ENCODE results near the gene FOSL2.
"Not testable (repeated sequence)": the region's sequence is repeated elsewhere in the genome, so short reads cannot be mapped to it uniquely, and the experiment has no call there.

The FOSL2 gene

GRCh38 chr2:28366149-28366495 lies 26.5 kb upstream of the FOSL2 start:
- Histone ChIP-seq H3K4me3 (ENCODE audit: low read depth in 1 of 2, low read length in 2 of 2) (no peak overlapping the region), H3K4me1 (ENCODE audit: control insufficient read depth in 1 of 2, insufficient read depth in 2 of 2, low read length in 2 of 2) (no peaks in the 10 kb centered on the region), H3K9me3 (ENCODE audit: control insufficient read depth in 1 of 2, low read length in 2 of 2) (no peaks in the 10 kb centered on the region), H3K27ac (ENCODE audit: low read length) (peak overlapping the region; percentile 67), H3K27me3 (ENCODE audit: low read depth, low read length) (no peaks in the 10 kb centered on the region), H3K36me3 (ENCODE audit: control insufficient read depth in 1 of 2, insufficient read depth in 2 of 2, low read length in 2 of 2) (no peaks in the 10 kb centered on the region)

- peak overlapping the region; percentile 67 for H3K27ac ChIP-seq (ENCODE audit: low read length)
- H3K27me3 ChIP-seq (ENCODE audit: low read depth, low read length) = no peaks in the 10 kb centered on the region
- no peaks in the 10 kb centered on the region for H3K4me1 ChIP-seq (ENCODE audit: control insufficient read depth in 1 of 2, insufficient read depth in 2 of 2, low read length in 2 of 2)
- no peaks in the 10 kb centered on the region for H3K36me3 ChIP-seq (ENCODE audit: control insufficient read depth in 1 of 2, insufficient read depth in 2 of 2, low read length in 2 of 2)
- no peak overlapping the region for H3K4me3 ChIP-seq (ENCODE audit: low read depth in 1 of 2, low read length in 2 of 2)
- H3K9me3 ChIP-seq (ENCODE audit: control insufficient read depth in 1 of 2, low read length in 2 of 2) = no peaks in the 10 kb centered on the region
These were observed 26.0 kb upstream of the FOSL2 start for GRCh38 chr2:28366496-28367282.

- H3K4me1 ChIP-seq (ENCODE audit: control insufficient read depth in 1 of 2, insufficient read depth in 2 of 2, low read length in 2 of 2) = no peaks in the 10 kb centered on the region
- no peaks in the 10 kb centered on the region for H3K9me3 ChIP-seq (ENCODE audit: control insufficient read depth in 1 of 2, low read length in 2 of 2)
- no peaks in the 10 kb centered on the region for H3K36me3 ChIP-seq (ENCODE audit: control insufficient read depth in 1 of 2, insufficient read depth in 2 of 2, low read length in 2 of 2)
- H3K27me3 ChIP-seq (ENCODE audit: low read depth, low read length) = no peaks in the 10 kb centered on the region
- no peak overlapping the region for H3K27ac ChIP-seq (ENCODE audit: low read length)
- H3K4me3 ChIP-seq (ENCODE audit: low read depth in 1 of 2, low read length in 2 of 2) = no peak overlapping the region
These were observed 24.8 kb upstream of the FOSL2 start for GRCh38 chr2:28367667-28368356.

GRCh38 chr2:28368357-28368798 lies 24.3 kb upstream of the FOSL2 start:
- Histone ChIP-seq H3K36me3 (ENCODE audit: control insufficient read depth in 1 of 2, insufficient read depth in 2 of 2, low read length in 2 of 2) (no peaks in the 10 kb centered on the region), H3K4me1 (ENCODE audit: control insufficient read depth in 1 of 2, insufficient read depth in 2 of 2, low read length in 2 of 2) (no peaks in the 10 kb centered on the region), H3K4me3 (ENCODE audit: low read depth in 1 of 2, low read length in 2 of 2) (no peak overlapping the region), H3K27ac (ENCODE audit: low read length) (no peak overlapping the region), H3K27me3 (ENCODE audit: low read depth, low read length) (no peaks in the 10 kb centered on the region), H3K9me3 (ENCODE audit: control insufficient read depth in 1 of 2, low read length in 2 of 2) (no peaks in the 10 kb centered on the region)

- Histone ChIP-seq H3K4me1 (ENCODE audit: control insufficient read depth in 1 of 2, insufficient read depth in 2 of 2, low read length in 2 of 2) (no peaks in the 10 kb centered on the region), H3K9me3 (ENCODE audit: control insufficient read depth in 1 of 2, low read length in 2 of 2) (no peaks in the 10 kb centered on the region), H3K36me3 (ENCODE audit: control insufficient read depth in 1 of 2, insufficient read depth in 2 of 2, low read length in 2 of 2) (no peaks in the 10 kb centered on the region), H3K4me3 (ENCODE audit: low read depth in 1 of 2, low read length in 2 of 2) (no peak overlapping the region), H3K27me3 (ENCODE audit: low read depth, low read length) (no peaks in the 10 kb centered on the region), H3K27ac (ENCODE audit: low read length) (peak overlapping the region; percentile 39)
These were observed 23.3 kb upstream of the FOSL2 start for GRCh38 chr2:28369358-28369757.

GRCh38 chr2:28370354-28370753 lies 22.3 kb upstream of the FOSL2 start:
- no peaks in the 10 kb centered on the region for H3K36me3 ChIP-seq (ENCODE audit: control insufficient read depth in 1 of 2, insufficient read depth in 2 of 2, low read length in 2 of 2)
- H3K27me3 ChIP-seq (ENCODE audit: low read depth, low read length) = no peaks in the 10 kb centered on the region
- no peak overlapping the region for H3K4me3 ChIP-seq (ENCODE audit: low read depth in 1 of 2, low read length in 2 of 2)
- no peaks in the 10 kb centered on the region for H3K4me1 ChIP-seq (ENCODE audit: control insufficient read depth in 1 of 2, insufficient read depth in 2 of 2, low read length in 2 of 2)
- no peaks in the 10 kb centered on the region for H3K9me3 ChIP-seq (ENCODE audit: control insufficient read depth in 1 of 2, low read length in 2 of 2)
- no peak overlapping the region for H3K27ac ChIP-seq (ENCODE audit: low read length)

GRCh38 chr2:28371728-28372127 lies 20.9 kb upstream of the FOSL2 start:
- H3K9me3 ChIP-seq (ENCODE audit: control insufficient read depth in 1 of 2, low read length in 2 of 2); H3K4me1 ChIP-seq (ENCODE audit: control insufficient read depth in 1 of 2, insufficient read depth in 2 of 2, low read length in 2 of 2); H3K36me3 ChIP-seq (ENCODE audit: control insufficient read depth in 1 of 2, insufficient read depth in 2 of 2, low read length in 2 of 2); H3K27ac ChIP-seq (ENCODE audit: low read length); H3K27me3 ChIP-seq (ENCODE audit: low read depth, low read length); H3K4me3 ChIP-seq (ENCODE audit: low read depth in 1 of 2, low read length in 2 of 2): not testable (repeated sequence)

- no peak overlapping the region for H3K27ac ChIP-seq (ENCODE audit: low read length)
- H3K36me3 ChIP-seq (ENCODE audit: control insufficient read depth in 1 of 2, insufficient read depth in 2 of 2, low read length in 2 of 2) = no peaks in the 10 kb centered on the region
- H3K27me3 ChIP-seq (ENCODE audit: low read depth, low read length) = no peaks in the 10 kb centered on the region
- no peaks in the 10 kb centered on the region for H3K9me3 ChIP-seq (ENCODE audit: control insufficient read depth in 1 of 2, low read length in 2 of 2)
- no peak overlapping the region for H3K4me3 ChIP-seq (ENCODE audit: low read depth in 1 of 2, low read length in 2 of 2)
- no peaks in the 10 kb centered on the region for H3K4me1 ChIP-seq (ENCODE audit: control insufficient read depth in 1 of 2, insufficient read depth in 2 of 2, low read length in 2 of 2)
These were observed 18.8 kb upstream of the FOSL2 start for GRCh38 chr2:28373854-28374253.

GRCh38 chr2:28374331-28374730 lies 18.3 kb upstream of the FOSL2 start:
- no peaks in the 10 kb centered on the region for H3K36me3 ChIP-seq (ENCODE audit: control insufficient read depth in 1 of 2, insufficient read depth in 2 of 2, low read length in 2 of 2)
- no peak overlapping the region for H3K4me3 ChIP-seq (ENCODE audit: low read depth in 1 of 2, low read length in 2 of 2)
- H3K4me1 ChIP-seq (ENCODE audit: control insufficient read depth in 1 of 2, insufficient read depth in 2 of 2, low read length in 2 of 2) = peaks cover 0 to 2% of the 10 kb centered on the region in 2 donors
- H3K9me3 ChIP-seq (ENCODE audit: control insufficient read depth in 1 of 2, low read length in 2 of 2) = no peaks in the 10 kb centered on the region
- no peaks in the 10 kb centered on the region for H3K27me3 ChIP-seq (ENCODE audit: low read depth, low read length)
- H3K27ac ChIP-seq (ENCODE audit: low read length) = no peak overlapping the region

GRCh38 chr2:28375236-28375635 lies 17.4 kb upstream of the FOSL2 start:
- Histone ChIP-seq H3K4me3 (ENCODE audit: low read depth in 1 of 2, low read length in 2 of 2) (no peak overlapping the region), H3K9me3 (ENCODE audit: control insufficient read depth in 1 of 2, low read length in 2 of 2) (no peaks in the 10 kb centered on the region), H3K4me1 (ENCODE audit: control insufficient read depth in 1 of 2, insufficient read depth in 2 of 2, low read length in 2 of 2) (peaks cover 0 to 4% of the 10 kb centered on the region in 2 donors), H3K27ac (ENCODE audit: low read length) (no peak overlapping the region), H3K36me3 (ENCODE audit: control insufficient read depth in 1 of 2, insufficient read depth in 2 of 2, low read length in 2 of 2) (no peaks in the 10 kb centered on the region), H3K27me3 (ENCODE audit: low read depth, low read length) (no peaks in the 10 kb centered on the region)

- Histone ChIP-seq H3K4me1 (ENCODE audit: control insufficient read depth in 1 of 2, insufficient read depth in 2 of 2, low read length in 2 of 2) (peaks cover 0 to 4% of the 10 kb centered on the region in 2 donors), H3K27ac (ENCODE audit: low read length) (no peak overlapping the region), H3K27me3 (ENCODE audit: low read depth, low read length) (no peaks in the 10 kb centered on the region), H3K36me3 (ENCODE audit: control insufficient read depth in 1 of 2, insufficient read depth in 2 of 2, low read length in 2 of 2) (no peaks in the 10 kb centered on the region), H3K9me3 (ENCODE audit: control insufficient read depth in 1 of 2, low read length in 2 of 2) (no peaks in the 10 kb centered on the region), H3K4me3 (ENCODE audit: low read depth in 1 of 2, low read length in 2 of 2) (no peak overlapping the region)
These were observed 16.7 kb upstream of the FOSL2 start for GRCh38 chr2:28375742-28376631.
